ENCODE measurements around the gene FGF22.

FGF22 gene

GRCh38 chr19:681029-682019 is 41.6 kb downstream of the FGF22 start:
- DNase-seq, result no peak

- no peak for DNase-seq
Measured at GRCh38 chr19:682678-683320, 43.1 kb downstream of the FGF22 start.

GRCh38 chr19:685454-685931 is 45.8 kb downstream of the FGF22 start:
- no peak for DNase-seq

- DNase-seq, result no peak
Measured at GRCh38 chr19:686589-687297, 47.1 kb downstream of the FGF22 start.

- DNase-seq, result no peak
Measured at GRCh38 chr19:687569-688166, 48.0 kb downstream of the FGF22 start.

- DNase-seq, result no peak
Measured at GRCh38 chr19:688214-688613, 48.5 kb downstream of the FGF22 start.

- no peak for DNase-seq
Measured at GRCh38 chr19:688992-689391, 49.3 kb downstream of the FGF22 start.

- no peak for DNase-seq
Measured at GRCh38 chr19:690203-690602, 50.5 kb downstream of the FGF22 start.
